SU-DHL-6 (cell line): ENCODE measurements around the gene KCNAB2.

Source experiments
- H2AFZ ChIP-seq: fragments of 200-600 bp; sonication (generic); 2 replicates; pipeline ENCODE4 v1.6.1; 2014; ENCODE audit warnings: low read depth, mild to moderate bottlenecking, moderate library complexity, mixed read lengths, antibody characterized with exemption, low read length; ENCODE audit not compliant: severe bottlenecking
- H3F3A ChIP-seq: fragments of 200-600 bp; shearing (Covaris generic); 2 replicates; pipeline ENCODE4 v1.6.0; 2016; ENCODE audit warnings: antibody characterized with exemption, mild to moderate bottlenecking; ENCODE audit not compliant: insufficient read depth
- H3K27ac ChIP-seq: fragments of 200-600 bp; sonication (generic); 2 replicates; pipeline ENCODE4 v1.5.1; 2016; ENCODE audit warnings: low read depth, mild to moderate bottlenecking, low read length, moderate library complexity, mixed read lengths
- H3K27me3 ChIP-seq: fragments of 200-600 bp; sonication (generic), shearing (Covaris generic); 2 replicates; pipeline ENCODE4 v1.6.0; 2014; ENCODE audit warnings: mild to moderate bottlenecking, low read length
- H3K36me3 ChIP-seq: fragments of 200-600 bp; sonication (generic); 2 replicates; pipeline ENCODE4 v1.6.1; 2014; ENCODE audit warnings: mild to moderate bottlenecking, low read length, mixed read lengths
- H3K4me2 ChIP-seq: fragments of 300-600, 200-600 bp; shearing (Covaris generic), sonication (generic); 2 replicates; pipeline ENCODE4 v1.6.0; 2014; ENCODE audit warnings: low read length, low read depth, mild to moderate bottlenecking; ENCODE audit not compliant: poor library complexity, severe bottlenecking
- H3K4me3 ChIP-seq: fragments of 200-600 bp; sonication (generic); 2 replicates; pipeline ENCODE4 v1.5.1; 2014; ENCODE audit warnings: antibody characterized with exemption, low read length, mild to moderate bottlenecking, mixed read lengths; ENCODE audit not compliant: insufficient read depth, poor library complexity, severe bottlenecking
- H3K79me2 ChIP-seq: fragments of 200-600 bp; sonication (generic); 2 replicates; pipeline ENCODE4 v1.6.1; 2014; ENCODE audit warnings: mild to moderate bottlenecking, low read length, moderate library complexity; ENCODE audit not compliant: insufficient read depth
- H3K9ac ChIP-seq: fragments of 200-600 bp; sonication (generic); 2 replicates; pipeline ENCODE4 v1.7.0; 2014; ENCODE audit warnings: mild to moderate bottlenecking, low read length
- H3K9me2 ChIP-seq: fragments of 200-600 bp; sonication (generic); replicated peaks from 2 replicates; pipeline ENCODE4 v1.6.1; 2014; ENCODE audit warnings: low read length; ENCODE audit not compliant: insufficient read depth
- H3K9me3 ChIP-seq: fragments of 200-600 bp; sonication (generic); 2 replicates; pipeline ENCODE4 v1.6.1; 2014; ENCODE audit warnings: low read length, mixed read lengths; ENCODE audit not compliant: insufficient read depth
- H4K20me1 ChIP-seq: fragments of 200-600 bp; sonication (generic); 2 replicates; pipeline ENCODE4 v1.6.1; 2014; ENCODE audit warnings: low read depth, mild to moderate bottlenecking, antibody characterized with exemption, low read length, moderate library complexity, mixed read lengths
- EZH2phosphoT487 ChIP-seq: fragments of 200-600 bp; sonication (generic), shearing (Covaris generic); conservative IDR thresholded peaks from 2 replicates; pipeline ENCODE4 v1.6.1; 2018; ENCODE audit warnings: mild to moderate bottlenecking, antibody characterized with exemption, low read length, moderate library complexity, mixed read lengths
- TF ChIP-seq, protein P1 (sequence below): fragments of 200-600 bp; sonication (generic); IDR thresholded peaks from one replicate; pipeline ENCODE4 v1.5.1; 2017; ENCODE audit warnings: antibody characterized with exemption, mild to moderate bottlenecking, low read length, moderate library complexity; ENCODE audit not compliant: insufficient read depth, poor library complexity, severe bottlenecking

The KCNAB2 gene

DNA sequence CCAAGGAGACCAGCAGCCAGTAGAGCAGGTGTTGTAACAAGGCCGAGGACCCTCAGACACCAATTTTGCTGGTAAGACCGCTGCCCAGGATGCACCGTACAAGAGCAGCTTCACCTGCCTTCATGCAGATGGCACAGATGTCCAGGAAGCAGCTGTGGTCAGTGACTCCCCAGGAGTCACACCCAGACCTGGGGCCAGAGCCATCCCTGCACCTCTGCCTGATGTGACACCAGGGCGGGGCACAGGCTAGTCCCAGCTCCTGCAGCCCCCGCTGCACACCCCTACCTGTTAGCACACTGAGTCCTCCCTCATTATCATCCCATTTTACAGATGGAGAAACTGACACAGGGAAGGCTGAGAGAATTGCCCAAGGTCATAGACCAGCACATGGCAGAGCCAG is 16.3 kb upstream of the KCNAB2 start:
- Histone ChIP-seq H3K9ac (no peak overlapping the region), H3F3A (no peaks in the 10 kb centered on the region), H3K36me3 (no peaks in the 10 kb centered on the region), H2AFZ (no peak overlapping the region), H3K4me2 (no peak overlapping the region), H3K27me3 (no peaks in the 10 kb centered on the region), H3K79me2 (peaks cover 74% of the 10 kb centered on the region), H3K9me3 (no peaks in the 10 kb centered on the region), H3K9me2 (no peaks in the 10 kb centered on the region), H3K27ac (no peak overlapping the region), H4K20me1 (no peaks in the 10 kb centered on the region; the same call in 1 of the 2 replicates), H3K4me3 (no peak overlapping the region)
- TF ChIP-seq, protein P1, sequence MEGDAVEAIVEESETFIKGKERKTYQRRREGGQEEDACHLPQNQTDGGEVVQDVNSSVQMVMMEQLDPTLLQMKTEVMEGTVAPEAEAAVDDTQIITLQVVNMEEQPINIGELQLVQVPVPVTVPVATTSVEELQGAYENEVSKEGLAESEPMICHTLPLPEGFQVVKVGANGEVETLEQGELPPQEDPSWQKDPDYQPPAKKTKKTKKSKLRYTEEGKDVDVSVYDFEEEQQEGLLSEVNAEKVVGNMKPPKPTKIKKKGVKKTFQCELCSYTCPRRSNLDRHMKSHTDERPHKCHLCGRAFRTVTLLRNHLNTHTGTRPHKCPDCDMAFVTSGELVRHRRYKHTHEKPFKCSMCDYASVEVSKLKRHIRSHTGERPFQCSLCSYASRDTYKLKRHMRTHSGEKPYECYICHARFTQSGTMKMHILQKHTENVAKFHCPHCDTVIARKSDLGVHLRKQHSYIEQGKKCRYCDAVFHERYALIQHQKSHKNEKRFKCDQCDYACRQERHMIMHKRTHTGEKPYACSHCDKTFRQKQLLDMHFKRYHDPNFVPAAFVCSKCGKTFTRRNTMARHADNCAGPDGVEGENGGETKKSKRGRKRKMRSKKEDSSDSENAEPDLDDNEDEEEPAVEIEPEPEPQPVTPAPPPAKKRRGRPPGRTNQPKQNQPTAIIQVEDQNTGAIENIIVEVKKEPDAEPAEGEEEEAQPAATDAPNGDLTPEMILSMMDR: no peak
- no peak for TF ChIP-seq EZH2phosphoT487

DNA sequence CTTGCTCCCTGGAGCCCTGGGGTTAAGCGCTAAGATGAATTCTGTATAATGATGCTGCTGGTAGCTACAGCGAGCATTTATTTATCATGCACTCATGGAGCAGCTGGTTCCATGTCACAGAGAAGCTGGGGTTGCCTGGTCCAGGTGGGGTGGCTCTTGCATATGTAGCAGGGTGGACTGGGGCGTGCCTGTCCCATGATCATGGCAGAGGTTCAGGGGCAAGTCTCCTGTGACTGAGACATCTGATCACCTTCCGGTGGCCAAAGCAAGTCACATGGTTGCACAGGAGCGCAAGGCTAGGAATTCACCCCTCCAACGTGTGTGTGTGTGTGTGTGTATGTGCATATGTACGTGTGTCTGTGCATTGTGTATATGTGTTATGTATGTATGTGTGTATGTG is 15.6 kb upstream of the KCNAB2 start:
- H3K9me2 ChIP-seq: no peaks in the 10 kb centered on the region
- H3K36me3 ChIP-seq: no peaks in the 10 kb centered on the region
- no peaks in the 10 kb centered on the region; the same call in 1 of the 2 replicates for H4K20me1 ChIP-seq
- peaks cover 81% of the 10 kb centered on the region for H3K79me2 ChIP-seq
- no peak overlapping the region for H3K9ac ChIP-seq
- H3F3A ChIP-seq: no peaks in the 10 kb centered on the region
- TF ChIP-seq, protein P1: no peak
- TF ChIP-seq EZH2phosphoT487: no peak
- no peak overlapping the region for H3K4me3 ChIP-seq
- no peak overlapping the region for H2AFZ ChIP-seq
- no peak overlapping the region for H3K27ac ChIP-seq
- no peaks in the 10 kb centered on the region for H3K9me3 ChIP-seq
- H3K27me3 ChIP-seq: no peaks in the 10 kb centered on the region
- no peak overlapping the region for H3K4me2 ChIP-seq

DNA sequence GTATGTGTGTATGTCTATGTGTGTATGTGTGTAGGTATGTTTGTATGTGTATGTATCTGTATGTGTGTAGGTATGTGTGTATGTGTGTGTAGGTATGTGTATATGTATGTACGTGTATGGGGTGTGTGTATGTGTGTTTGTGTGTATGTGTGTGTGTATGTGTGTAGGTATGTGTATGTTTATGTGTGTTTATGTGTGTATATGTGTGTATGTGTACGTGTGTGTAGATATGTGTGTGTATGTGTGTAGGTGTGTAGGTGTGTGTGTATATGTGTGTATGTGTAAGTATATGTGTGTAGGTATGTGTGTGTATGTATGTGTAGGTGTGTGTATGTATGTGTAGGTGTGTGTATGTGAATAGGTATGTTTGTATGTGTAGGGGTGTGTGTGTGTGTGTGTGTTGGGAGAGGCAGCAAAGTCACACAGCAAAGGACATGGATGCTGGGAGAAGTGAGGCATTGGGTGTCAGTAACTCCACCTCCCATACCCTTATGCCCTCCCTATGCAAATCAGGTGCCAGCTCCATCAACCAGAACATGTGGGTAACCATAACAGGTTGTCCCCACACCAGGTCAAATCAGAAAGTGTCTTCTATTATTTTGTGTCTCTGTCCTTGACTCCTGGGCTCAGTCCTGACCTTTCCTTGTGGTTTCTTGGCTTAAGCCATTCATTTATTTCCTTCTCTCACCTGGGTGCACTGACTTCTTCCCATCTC is 15.0 kb upstream of the KCNAB2 start:
- Histone ChIP-seq H4K20me1 (no peaks in the 10 kb centered on the region; the same call in 1 of the 2 replicates), H3K4me2 (no peak overlapping the region), H3K27ac (no peak overlapping the region), H3K4me3 (no peak overlapping the region), H3K9me3 (no peaks in the 10 kb centered on the region), H3K79me2 (peaks cover 81% of the 10 kb centered on the region), H2AFZ (no peak overlapping the region), H3K9me2 (no peaks in the 10 kb centered on the region), H3K36me3 (no peaks in the 10 kb centered on the region), H3K9ac (no peak overlapping the region), H3K27me3 (no peaks in the 10 kb centered on the region), H3F3A (no peaks in the 10 kb centered on the region)
- TF ChIP-seq, protein P1: no peak
- no peak for TF ChIP-seq EZH2phosphoT487
